HCT116 (cell line): Measurements from ENCODE around the gene RTN4RL2. TPM values are rescaled to one million over a fixed set of nuclear protein-coding genes. Genes with fewer than 3 reads are reported as not detected.

ENCODE experiments used
- ATAC-seq: fragments of 200-7000 bp; cut with Tn5 transposase; 2 replicates; pipeline ENCODE4 v1.9.1; 2020; ENCODE audit warnings: mild to moderate bottlenecking, moderate library complexity
- BruUV-seq: library from RNA; stranded (reverse); fragments of 400-500 nt; replicated peaks from 2 replicates; lab custom pipeline; 2021; lab: Mats Ljungman, UMichigan
- CTCF ChIA-PET: fragments of 300-600 bp; sonication (Branson Sonifier 250); formaldehyde crosslinking; loops from one replicate; lab custom pipeline; 2021; ENCODE audit warnings: antibody characterized with exemption; lab: Charles Lee
- POLR2A ChIA-PET: fragments of 300-600, 350-600 bp; sonication (Branson Sonifier 250); formaldehyde crosslinking; loops from one replicate; lab custom pipeline; 2021; ENCODE audit warnings: antibody characterized with exemption; lab: Charles Lee
- RAD21 ChIA-PET, 2 experiments: fragments of 300-600 bp; sonication (Branson Sonifier 250); formaldehyde crosslinking; loops; one replicate each; lab custom pipeline; 2023; ENCODE audit warnings: low total read pairs in 2 of 2; ENCODE audit not compliant: uncharacterized antibody in 2 of 2, unreplicated experiment in 2 of 2, low non-redundant PET in 1 of 2; lab: Charles Lee
- DNase-seq: peaks from one replicate; pipeline ENCODE4 v3.0.0-alpha.2; 2010; ENCODE audit warnings: low read depth, low spot score
- H2AFZ ChIP-seq: fragments of 200-600 bp; shearing (Covaris generic), sonication (generic); 2 replicates; pipeline ENCODE4 v1.6.1; 2017; ENCODE audit warnings: low read depth, mixed run types, mixed read lengths, antibody characterized with exemption, low read length; ENCODE audit not compliant: poor library complexity, severe bottlenecking
- H3K27ac ChIP-seq: 2 replicates; pipeline ENCODE4 v1.5.1; 2012; ENCODE audit warnings: low read depth, low read length
- H3K27me3 ChIP-seq: fragments of 200-600 bp; sonication (generic); 2 replicates; pipeline ENCODE4 v1.6.1; 2016; ENCODE audit warnings: mixed run types, low read length, mixed read lengths; ENCODE audit not compliant: insufficient read depth
- H3K36me3 ChIP-seq, 2 experiments: fragments of 200-500 bp in 1 of 2; fragments of 200-600 bp in 1 of 2; sonication (Bioruptor generic) in 1 of 2; sonication (generic) in 1 of 2; 2 replicates each; pipeline versions ENCODE4 v1.5.1 to v1.6.1; 2014 to 2016; ENCODE audit warnings: low read length in 2 of 2, inconsistent platforms in 1 of 2, mixed read lengths in 1 of 2, mixed run types in 1 of 2; ENCODE audit not compliant: insufficient read depth in 2 of 2, control insufficient read depth in 1 of 2
- H3K4me1 ChIP-seq, 2 experiments: fragments of 200-600 bp in 1 of 2; sonication (generic) in 1 of 2; 2 replicates each; pipeline versions ENCODE4 v1.5.1 to v1.6.1; 2012 to 2017; ENCODE audit warnings: low read length in 2 of 2, inconsistent platforms in 1 of 2, mild to moderate bottlenecking in 1 of 2, mixed read lengths in 1 of 2, mixed run types in 1 of 2, moderate library complexity in 1 of 2; ENCODE audit not compliant: insufficient read depth in 2 of 2, control insufficient read depth in 1 of 2
- H3K4me2 ChIP-seq: fragments of 200-600 bp; sonication (generic); 2 replicates; pipeline ENCODE4 v1.6.1; 2017; ENCODE audit warnings: mixed run types, low read length, mixed read lengths
- H3K4me3 ChIP-seq, 2 experiments: fragments of 200-600 bp in 1 of 2; sonication (generic) in 1 of 2; replicated peaks in 1 of 2; 2 replicates each; pipeline ENCODE4 v1.5.1; 2011 to 2016; ENCODE audit warnings: low read length in 2 of 2, control low read depth in 1 of 2, low read depth in 1 of 2, mild to moderate bottlenecking in 1 of 2, mixed read lengths in 1 of 2, mixed run types in 1 of 2
- H3K79me2 ChIP-seq: fragments of 200-600 bp; sonication (generic); 2 replicates; pipeline ENCODE4 v1.6.1; 2017; ENCODE audit warnings: mild to moderate bottlenecking, mixed run types, low read length, moderate library complexity, mixed read lengths; ENCODE audit not compliant: insufficient read depth
- H3K9ac ChIP-seq: fragments of 200-600 bp; sonication (generic); 2 replicates; pipeline ENCODE4 v1.6.1; 2016; ENCODE audit warnings: low read length, mixed read lengths
- H3K9me2 ChIP-seq: fragments of 200-600 bp; sonication (generic), shearing (Covaris generic); 2 replicates; pipeline ENCODE4 v1.6.1; 2017; ENCODE audit warnings: mixed run types, mild to moderate bottlenecking, moderate library complexity; ENCODE audit not compliant: insufficient read depth
- H3K9me3 ChIP-seq, 2 experiments: fragments of 200-500 bp in 1 of 2; fragments of 200-600 bp in 1 of 2; sonication (Bioruptor generic) in 1 of 2; sonication (generic) in 1 of 2; 2 replicates each; pipeline ENCODE4 v1.6.1; 2014 to 2017; ENCODE audit warnings: low read length in 2 of 2, mixed read lengths in 2 of 2, inconsistent platforms in 1 of 2, low read depth in 1 of 2, mild to moderate bottlenecking in 1 of 2, mixed run types in 1 of 2, moderate library complexity in 1 of 2; ENCODE audit not compliant: control insufficient read depth in 1 of 2, insufficient read depth in 1 of 2
- H4K20me1 ChIP-seq: fragments of 200-600 bp; sonication (generic), shearing (Covaris generic); 2 replicates; pipeline ENCODE4 v1.6.1; 2017; ENCODE audit warnings: mixed run types, mild to moderate bottlenecking, moderate library complexity; ENCODE audit not compliant: insufficient read depth
- ELF1 ChIP-seq: IDR thresholded peaks from 2 replicates; pipeline ENCODE4 v1.6.1; 2012; ENCODE audit warnings: low read depth, borderline replicate concordance
- EZH2phosphoT487 ChIP-seq: fragments of 200-600 bp; IDR thresholded peaks from 2 replicates; pipeline ENCODE4 v1.6.1; 2018; ENCODE audit warnings: antibody characterized with exemption, borderline replicate concordance
- FOSL1 ChIP-seq: IDR thresholded peaks from 2 replicates; pipeline ENCODE4 v1.6.1; 2012; ENCODE audit warnings: low read depth
- JUND ChIP-seq: IDR thresholded peaks from 2 replicates; pipeline ENCODE4 v1.6.1; 2012
- RAD21 ChIP-seq: IDR thresholded peaks from 2 replicates; pipeline ENCODE4 v1.6.1; 2012; ENCODE audit warnings: low read depth, mild to moderate bottlenecking
- SRF ChIP-seq: IDR thresholded peaks from 2 replicates; pipeline ENCODE4 v1.6.1; 2012; ENCODE audit warnings: low read depth
- YY1 ChIP-seq: IDR thresholded peaks from 2 replicates; pipeline ENCODE4 v1.6.1; 2011; ENCODE audit warnings: low read length, low read depth, moderate library complexity, mild to moderate bottlenecking; ENCODE audit not compliant: insufficient replicate concordance; ENCODE audit errors: extremely low read depth
- ZNF274 ChIP-seq: fragments of 200-500 bp; sonication (Bioruptor generic); IDR thresholded peaks from 2 replicates; pipeline ENCODE4 v1.6.1; 2014; ENCODE audit warnings: mild to moderate bottlenecking, low read depth, low read length, inconsistent platforms
- intact Hi-C: fragments of 100-400 bp; cut with micrococcal nuclease; formaldehyde crosslinking; loops from 2 replicates; pipeline ENCODE4 v1.10.0; 2022
- total RNA-seq: library from RNA; stranded (reverse); gene quantifications from one replicate; pipeline ENCODE4 v1.2.1, GENCODE V29; 2021; ENCODE audit not compliant: unreplicated experiment
- TF ChIP-seq, protein P1 (sequence below), 3 experiments: fragments of 200-600 bp in 1 of 3; sonication (generic) in 1 of 3; IDR thresholded peaks in 2 of 3; conservative IDR thresholded peaks in 1 of 3; 2 replicates each; pipeline ENCODE4 v1.5.1; 2012 to 2017; ENCODE audit warnings: low read depth in 2 of 3, low read length in 2 of 3, antibody characterized with exemption in 1 of 3, borderline replicate concordance in 1 of 3, control low read depth in 1 of 3, mild to moderate bottlenecking in 1 of 3, mixed read lengths in 1 of 3, mixed run types in 1 of 3, moderate library complexity in 1 of 3; ENCODE audit not compliant: insufficient read depth in 1 of 3

The RTN4RL2 gene
- total RNA-seq, 1 experiment from 2014 or later: 24.0 TPM

DNA sequence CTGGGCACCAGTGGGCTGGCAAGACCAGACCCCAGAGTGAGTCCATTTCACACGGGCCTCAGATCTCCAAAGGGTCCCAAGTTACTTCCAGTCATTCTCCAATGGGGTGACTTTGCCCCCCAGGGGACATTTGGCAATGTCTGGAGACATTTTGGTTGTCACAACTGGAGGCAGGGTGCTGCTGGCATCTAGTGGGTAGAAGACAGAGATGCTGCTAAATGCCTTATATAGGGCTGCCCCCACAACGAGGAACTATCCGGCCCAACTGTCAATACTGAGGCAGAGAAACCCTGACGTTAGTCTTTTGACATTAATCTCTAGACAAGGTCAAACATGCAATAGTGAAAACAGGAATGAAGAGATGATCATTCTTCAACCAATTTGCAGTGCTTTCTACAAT lies 6.4 kb downstream of the RTN4RL2 start (continued):
- TF ChIP-seq, protein P1, sequence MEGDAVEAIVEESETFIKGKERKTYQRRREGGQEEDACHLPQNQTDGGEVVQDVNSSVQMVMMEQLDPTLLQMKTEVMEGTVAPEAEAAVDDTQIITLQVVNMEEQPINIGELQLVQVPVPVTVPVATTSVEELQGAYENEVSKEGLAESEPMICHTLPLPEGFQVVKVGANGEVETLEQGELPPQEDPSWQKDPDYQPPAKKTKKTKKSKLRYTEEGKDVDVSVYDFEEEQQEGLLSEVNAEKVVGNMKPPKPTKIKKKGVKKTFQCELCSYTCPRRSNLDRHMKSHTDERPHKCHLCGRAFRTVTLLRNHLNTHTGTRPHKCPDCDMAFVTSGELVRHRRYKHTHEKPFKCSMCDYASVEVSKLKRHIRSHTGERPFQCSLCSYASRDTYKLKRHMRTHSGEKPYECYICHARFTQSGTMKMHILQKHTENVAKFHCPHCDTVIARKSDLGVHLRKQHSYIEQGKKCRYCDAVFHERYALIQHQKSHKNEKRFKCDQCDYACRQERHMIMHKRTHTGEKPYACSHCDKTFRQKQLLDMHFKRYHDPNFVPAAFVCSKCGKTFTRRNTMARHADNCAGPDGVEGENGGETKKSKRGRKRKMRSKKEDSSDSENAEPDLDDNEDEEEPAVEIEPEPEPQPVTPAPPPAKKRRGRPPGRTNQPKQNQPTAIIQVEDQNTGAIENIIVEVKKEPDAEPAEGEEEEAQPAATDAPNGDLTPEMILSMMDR (IDR thresholded peaks at IDR 0.05 in 2 of 3, conservative IDR thresholded peaks at IDR 0.05 in 1 of 3; ENCODE audit: borderline replicate concordance in 1 of 3, insufficient read depth in 1 of 3, low read depth in 2 of 3, low read length in 2 of 3): no peak
- TF ChIP-seq SRF (no peak), ZNF274 (no peak), ELF1 (no peak), JUND (no peak)

DNA sequence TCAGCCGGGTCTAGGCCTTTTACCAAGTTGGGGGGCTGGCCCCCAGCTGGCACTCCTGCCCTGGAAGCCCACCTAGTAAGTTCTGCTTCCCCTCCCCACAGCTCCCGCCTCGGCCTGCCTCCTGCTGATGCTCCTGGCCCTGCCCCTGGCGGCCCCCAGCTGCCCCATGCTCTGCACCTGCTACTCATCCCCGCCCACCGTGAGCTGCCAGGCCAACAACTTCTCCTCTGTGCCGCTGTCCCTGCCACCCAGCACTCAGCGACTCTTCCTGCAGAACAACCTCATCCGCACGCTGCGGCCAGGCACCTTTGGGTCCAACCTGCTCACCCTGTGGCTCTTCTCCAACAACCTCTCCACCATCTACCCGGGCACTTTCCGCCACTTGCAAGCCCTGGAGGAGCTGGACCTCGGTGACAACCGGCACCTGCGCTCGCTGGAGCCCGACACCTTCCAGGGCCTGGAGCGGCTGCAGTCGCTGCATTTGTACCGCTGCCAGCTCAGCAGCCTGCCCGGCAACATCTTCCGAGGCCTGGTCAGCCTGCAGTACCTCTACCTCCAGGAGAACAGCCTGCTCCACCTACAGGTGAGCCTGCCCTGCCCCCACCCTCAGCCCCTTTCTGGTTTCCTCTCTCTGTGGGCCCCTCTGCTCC lies 7.3 kb downstream of the RTN4RL2 start:
- ATAC-seq: no peak

More for the DNA sequence above, 7.3 kb downstream of the RTN4RL2 start:
- intact Hi-C loops: no loop called here
- Histone ChIP-seq H3K9ac (no peak overlapping the region), H2AFZ (no peak overlapping the region), H3K27me3 (no peaks in the 10 kb centered on the region), H3K36me3 (peaks cover 0 to 5% of the 10 kb centered on the region in 2 experiments; a peak in 2 of 4 replicates)
- CTCF ChIA-PET: no interaction called here
- BruUV-seq: no TSS peak
- DNase-seq: no peak
- TF ChIP-seq EZH2phosphoT487: no peak
- no peak for TF ChIP-seq ELF1
- TF ChIP-seq RAD21: no peak
- no peak for TF ChIP-seq FOSL1
- no peak for TF ChIP-seq YY1
- TF ChIP-seq, all 23 proteins: peak for 0
- Histone ChIP-seq H3K4me3 (no peak overlapping the region), H3K4me1 (no peaks in the 10 kb centered on the region), H3K27ac (no peak overlapping the region), H3K9me2 (no peaks in the 10 kb centered on the region), H3K9me3 (no peaks in the 10 kb centered on the region), H3K79me2 (no peaks in the 10 kb centered on the region), H3K4me2 (no peak overlapping the region), H4K20me1 (no peaks in the 10 kb centered on the region)
- ChIA-PET POLR2A (no interaction called here), RAD21 (no interaction called here)
